KBM-7 (cell line): Measurements from ENCODE around the gene BORCS6.
A peak's percentile ranks its signal among the peaks of the same experiment; 100 is the strongest.

Experiments used
- DNase-seq: peaks from one replicate; pipeline ENCODE4 v3.0.0-alpha.2; 2015
- in situ Hi-C: fragments of 300-500 bp; cut with MboI; formaldehyde crosslinking; loops from 2 replicates; pipeline ENCODE4 v1.14.3; 2020; ENCODE audit warnings: low sequenced_read_pairs, low pct_unique_long_range_greater_than_20kb, mixed read lengths

The BORCS6 gene

GRCh38 chr17:8212312-8213180 lies 22.6 kb upstream of the BORCS6 start:
- DNase-seq, result no peak
- in situ Hi-C loops, result no loop called here

GRCh38 chr17:8210761-8211458 lies 20.9 kb upstream of the BORCS6 start:
- DNase-seq, result no peak

GRCh38 chr17:8209907-8210760 lies 20.2 kb upstream of the BORCS6 start, which contains the start of gene AURKB:
Gene AURKB, minus strand, starts transcription at chr17:8210575. Its CDS starts 351 bp downstream, at chr17:8210224.
- in situ Hi-C loops, result no loop called here
- DNase-seq, result peak; percentile 94

More at GRCh38 chr17:8210761-8211458, 20.9 kb upstream of the BORCS6 start:
- in situ Hi-C loops, result no loop called here

- in situ Hi-C loops, result no loop called here
- no peak for DNase-seq
These were observed 16.6 kb upstream of the BORCS6 start for GRCh38 chr17:8206536-8206935.

- in situ Hi-C loops, result no loop called here
- DNase-seq, result no peak
These were observed 15.0 kb upstream of the BORCS6 start for GRCh38 chr17:8204761-8205555.

- peak; percentile 53 for DNase-seq
- in situ Hi-C loops, result no loop called here
These were observed 2.3 kb upstream of the BORCS6 start for GRCh38 chr17:8192070-8192815.

- no peak for DNase-seq
- in situ Hi-C loops, result no loop called here
These were observed 526 bp upstream of the BORCS6 start for GRCh38 chr17:8190506-8190905.

- in situ Hi-C loops, result no loop called here
- no peak for DNase-seq
These were observed 804 bp downstream of the BORCS6 start for GRCh38 chr17:8189041-8189710.

- DNase-seq, result no peak
- in situ Hi-C loops, result no loop called here
These were observed 1.6 kb downstream of the BORCS6 start for GRCh38 chr17:8188263-8188839.

GRCh38 chr17:8187517-8188262 lies 2.3 kb downstream of the BORCS6 start:
- DNase-seq, result peak; percentile 99
- in situ Hi-C loops, result no loop called here

- peak; percentile 96 for DNase-seq
- in situ Hi-C loops, result no loop called here
These were observed 3.0 kb downstream of the BORCS6 start for GRCh38 chr17:8186787-8187516.

- in situ Hi-C loops, result no loop called here
- no peak for DNase-seq
These were observed 3.6 kb downstream of the BORCS6 start for GRCh38 chr17:8186446-8186786.

- peak; percentile 91 for DNase-seq
These were observed 4.2 kb downstream of the BORCS6 start for GRCh38 chr17:8185582-8186445.

GRCh38 chr17:8176998-8177731 lies 12.8 kb downstream of the BORCS6 start:
- in situ Hi-C loops, result no loop called here
- DNase-seq, result no peak

More at GRCh38 chr17:8185582-8186445, 4.2 kb downstream of the BORCS6 start:
- in situ Hi-C loops, result no loop called here
